Measurements from ENCODE around the gene HOXA1.

The HOXA1 gene

GRCh38 chr7:27091941-27092818 is 3.6 kb downstream of the HOXA1 start:
- DNase-seq = no peak

- DNase-seq = no peak
These were observed 4.7 kb downstream of the HOXA1 start for GRCh38 chr7:27091105-27091504.

- peak in 1 of 4 experiments; percentile 30 for DNase-seq
These were observed 7.5 kb downstream of the HOXA1 start for GRCh38 chr7:27088002-27088922.

- no peak for DNase-seq
These were observed 12.2 kb downstream of the HOXA1 start for GRCh38 chr7:27083646-27084045.

- no peak for DNase-seq
These were observed 13.6 kb downstream of the HOXA1 start for GRCh38 chr7:27082171-27082570.

GRCh38 chr7:27080844-27081436 is 14.9 kb downstream of the HOXA1 start:
- no peak for DNase-seq

- DNase-seq = peak in 3 of 4 experiments; percentile 12 to 49 (median 42)
These were observed 16.4 kb downstream of the HOXA1 start for GRCh38 chr7:27079234-27079975.

- DNase-seq = no peak
These were observed 17.1 kb downstream of the HOXA1 start for GRCh38 chr7:27078616-27079233.

- peak in 1 of 4 experiments; percentile 8 for DNase-seq
These were observed 22.7 kb downstream of the HOXA1 start for GRCh38 chr7:27073076-27073475.

GRCh38 chr7:27071622-27072390 is 24.0 kb downstream of the HOXA1 start:
- DNase-seq = no peak

- DNase-seq = peak in 1 of 4 experiments; percentile 24
These were observed 27.5 kb downstream of the HOXA1 start for GRCh38 chr7:27068259-27068658.

- DNase-seq = no peak
These were observed 29.7 kb downstream of the HOXA1 start for GRCh38 chr7:27066148-27066547.

GRCh38 chr7:27065709-27066108 is 30.1 kb downstream of the HOXA1 start:
- DNase-seq = no peak

- no peak for DNase-seq
These were observed 31.1 kb downstream of the HOXA1 start for GRCh38 chr7:27064661-27065060.

- no peak for DNase-seq
These were observed 31.6 kb downstream of the HOXA1 start for GRCh38 chr7:27064159-27064558.

- DNase-seq = no peak
These were observed 32.9 kb downstream of the HOXA1 start for GRCh38 chr7:27062946-27063345.

GRCh38 chr7:27053153-27053552 is 42.6 kb downstream of the HOXA1 start:
- DNase-seq = no peak

- DNase-seq = no peak
These were observed 44.3 kb downstream of the HOXA1 start for GRCh38 chr7:27051451-27051850.

- DNase-seq = no peak
These were observed 47.4 kb downstream of the HOXA1 start for GRCh38 chr7:27048438-27048837.

GRCh38 chr7:27046854-27047549 is 48.8 kb downstream of the HOXA1 start:
- peak; percentile 28 to 83 (median 70) for DNase-seq
